IMR-90 (cell line): ENCODE results near the gene ATP2A3. TPM values are rescaled to one million over a fixed set of nuclear protein-coding genes. Genes with fewer than 3 reads are reported as not detected.
A peak's percentile ranks its signal among the peaks of the same experiment; 100 is the strongest.

Experiments used
- ATAC-seq: fragments of 200-7000 bp; cut with Tn5 transposase; 2 replicates; pipeline ENCODE4 v1.9.1; 2020; ENCODE audit warnings: low read depth, mild to moderate bottlenecking, moderate library complexity
- BruUV-seq: library from RNA; stranded (reverse); fragments of 400-500 nt; replicated peaks from 2 replicates; lab custom pipeline; 2021; lab: Mats Ljungman, UMichigan
- CTCF ChIA-PET: fragments of 300-600 bp; formaldehyde crosslinking; extraction: SDS; loops from one replicate; lab custom pipeline; 2021; ENCODE audit warnings: antibody characterized with exemption; lab: Yijun Ruan, JAX
- POLR2A ChIA-PET: fragments of 300-600 bp; sonication (Branson Sonifier 250); formaldehyde crosslinking; loops from one replicate; lab custom pipeline; 2022; ENCODE audit warnings: antibody characterized with exemption; ENCODE audit not compliant: unreplicated experiment; lab: Charles Lee
- DNase-seq: peaks from one replicate; pipeline ENCODE4 v3.0.0; 2013
- H2AFZ ChIP-seq: replicated peaks from 2 replicates; pipeline ENCODE3; 2013; ENCODE audit warnings: low read length, mild to moderate bottlenecking; ENCODE audit not compliant: poor library complexity
- H2AK5ac ChIP-seq: 2 replicates; pipeline ENCODE4 v1.6.1; 2013; ENCODE audit warnings: low read depth, low read length, inconsistent platforms
- H2AK9ac ChIP-seq: replicated peaks from 2 replicates; pipeline ENCODE3; 2013; ENCODE audit warnings: mild to moderate bottlenecking, low read depth, low read length, moderate library complexity; ENCODE audit not compliant: poor library complexity
- H2BK120ac ChIP-seq: 2 replicates; pipeline ENCODE4 v1.6.1; 2013; ENCODE audit warnings: low read depth, low read length, inconsistent platforms
- H2BK15ac ChIP-seq: 3 replicates; pipeline ENCODE4 v1.6.1; 2013; ENCODE audit warnings: low read depth, low read length, inconsistent platforms
- H2BK20ac ChIP-seq: 2 replicates; pipeline ENCODE4 v1.6.1; 2013; ENCODE audit warnings: low read depth, mild to moderate bottlenecking, inconsistent platforms, low read length, moderate library complexity
- H2BK5ac ChIP-seq: 2 replicates; pipeline ENCODE4 v1.6.1; 2013; ENCODE audit warnings: mild to moderate bottlenecking, low read depth, low read length, inconsistent platforms; ENCODE audit not compliant: poor library complexity, severe bottlenecking
- H3K14ac ChIP-seq: replicated peaks from 2 replicates; pipeline ENCODE4 v1.6.1; 2013; ENCODE audit warnings: low read depth, low read length, inconsistent platforms
- H3K18ac ChIP-seq: 2 replicates; pipeline ENCODE4 v1.6.1; 2013; ENCODE audit warnings: low read depth, low read length, control low read depth
- H3K23ac ChIP-seq: 2 replicates; pipeline ENCODE4 v1.6.1; 2013; ENCODE audit warnings: low read depth, low read length, inconsistent platforms
- H3K27ac ChIP-seq: 2 replicates; pipeline ENCODE4 v1.5.1; 2013; ENCODE audit warnings: mild to moderate bottlenecking, control low read depth, low read length; ENCODE audit not compliant: insufficient read depth
- H3K27me3 ChIP-seq: 2 replicates; pipeline ENCODE4 v1.6.1; 2013; ENCODE audit warnings: low read length; ENCODE audit not compliant: control insufficient read depth, insufficient read depth
- H3K36me3 ChIP-seq: 2 replicates; pipeline ENCODE4 v1.6.1; 2013; ENCODE audit warnings: low read length, mixed read lengths; ENCODE audit not compliant: control insufficient read depth, insufficient read depth
- H3K4ac ChIP-seq: 2 replicates; pipeline ENCODE4 v1.6.1; 2013; ENCODE audit warnings: low read depth, low read length, inconsistent platforms
- H3K4me1 ChIP-seq: 2 replicates; pipeline ENCODE4 v1.6.1; 2013; ENCODE audit warnings: low read length, mixed read lengths; ENCODE audit not compliant: control insufficient read depth, insufficient read depth
- H3K4me2 ChIP-seq: 2 replicates; pipeline ENCODE4 v1.6.1; 2013; ENCODE audit warnings: low read depth, mild to moderate bottlenecking, control low read depth, low read length, moderate library complexity
- H3K4me3 ChIP-seq: 2 replicates; pipeline ENCODE4 v1.5.1; 2013; ENCODE audit warnings: low read depth, mild to moderate bottlenecking, control low read depth, low read length, moderate library complexity; ENCODE audit not compliant: insufficient read depth
- H3K56ac ChIP-seq: 2 replicates; pipeline ENCODE4 v1.6.1; 2013; ENCODE audit warnings: low read length, inconsistent platforms; ENCODE audit not compliant: insufficient read depth; ENCODE audit errors: extremely low read depth
- H3K79me1 ChIP-seq, 2 experiments: 2 replicates each; pipeline ENCODE4 v1.6.1; 2013; ENCODE audit warnings: low read length in 2 of 2, inconsistent platforms in 1 of 2, low read depth in 1 of 2
- H3K9ac ChIP-seq: 2 replicates; pipeline ENCODE4 v1.6.1; 2013; ENCODE audit warnings: low read depth, low read length, control low read depth
- H3K9me1 ChIP-seq: 2 replicates; pipeline ENCODE4 v1.6.1; 2013; ENCODE audit warnings: low read length, inconsistent platforms; ENCODE audit not compliant: insufficient read depth
- H3K9me3 ChIP-seq: 2 replicates; pipeline ENCODE4 v1.6.1; 2013; ENCODE audit warnings: low read length; ENCODE audit not compliant: control insufficient read depth, insufficient read depth
- H4K20me1 ChIP-seq: 2 replicates; pipeline ENCODE4 v1.6.1; 2013; ENCODE audit warnings: low read length, inconsistent platforms; ENCODE audit not compliant: insufficient read depth
- H4K5ac ChIP-seq: 2 replicates; pipeline ENCODE4 v1.6.1; 2013; ENCODE audit warnings: mild to moderate bottlenecking, low read depth, low read length, control low read depth
- H4K8ac ChIP-seq, 2 experiments: 2 replicates each; pipeline ENCODE4 v1.6.1; 2013; ENCODE audit warnings: low read depth in 2 of 2, low read length in 2 of 2, control low read depth in 1 of 2, inconsistent platforms in 1 of 2
- H4K91ac ChIP-seq: 2 replicates; pipeline ENCODE4 v1.6.1; 2013; ENCODE audit warnings: low read depth, low read length, inconsistent platforms; ENCODE audit not compliant: insufficient read depth
- BHLHE40 ChIP-seq: fragments of 150-350 bp; IDR thresholded peaks from 2 replicates; pipeline ENCODE4 v1.6.1; 2016; ENCODE audit warnings: mild to moderate bottlenecking, low read depth, low read length
- CEBPB ChIP-seq: IDR thresholded peaks from 2 replicates; pipeline ENCODE4 v1.6.1; 2012; ENCODE audit warnings: low read depth, low read length, improper control_type of control experiment
- CHD1 ChIP-seq: IDR thresholded peaks from 2 replicates; pipeline ENCODE4 v1.6.1; 2012; ENCODE audit warnings: low read depth, low read length, improper control_type of control experiment
- CTCF ChIP-seq: conservative IDR thresholded peaks from 2 replicates; pipeline ENCODE4 v1.5.1; 2012; ENCODE audit warnings: mild to moderate bottlenecking, low read depth, low read length, improper control_type of control experiment
- ELK1 ChIP-seq: fragments of 150-350 bp; IDR thresholded peaks from 2 replicates; pipeline ENCODE4 v1.6.1; 2016; ENCODE audit warnings: low read depth, mild to moderate bottlenecking, low read length, moderate library complexity, borderline replicate concordance
- FOS ChIP-seq: fragments of 150-350 bp; IDR thresholded peaks from 2 replicates; pipeline ENCODE4 v1.6.1; 2016; ENCODE audit warnings: low read depth, low read length
- MAFK ChIP-seq: IDR thresholded peaks from 2 replicates; pipeline ENCODE4 v1.6.1; 2012; ENCODE audit warnings: low read depth, low read length, improper control_type of control experiment
- MAZ ChIP-seq: IDR thresholded peaks from 2 replicates; pipeline ENCODE4 v1.6.1; 2012; ENCODE audit warnings: low read depth, mild to moderate bottlenecking, low read length, improper control_type of control experiment, moderate library complexity, borderline replicate concordance
- MXI1 ChIP-seq: IDR thresholded peaks from 2 replicates; pipeline ENCODE4 v1.6.1; 2012; ENCODE audit warnings: low read depth, mild to moderate bottlenecking, low read length, moderate library complexity, borderline replicate concordance
- NFE2L2 ChIP-seq: fragments of 150-350 bp; IDR thresholded peaks from 2 replicates; pipeline ENCODE4 v1.6.1; 2016; ENCODE audit warnings: low read depth, mild to moderate bottlenecking, low read length
- POLR2A ChIP-seq: IDR thresholded peaks from 2 replicates; pipeline ENCODE4 v1.6.1; 2012; ENCODE audit warnings: mild to moderate bottlenecking, low read depth, low read length
- RAD21 ChIP-seq: IDR thresholded peaks from 2 replicates; pipeline ENCODE4 v1.6.1; 2012; ENCODE audit warnings: low read length, improper control_type of control experiment
- RCOR1 ChIP-seq: IDR thresholded peaks from 2 replicates; pipeline ENCODE4 v1.6.1; 2012; ENCODE audit warnings: mild to moderate bottlenecking, low read length, improper control_type of control experiment; ENCODE audit not compliant: insufficient replicate concordance
- RFX5 ChIP-seq: IDR thresholded peaks from 2 replicates; pipeline ENCODE4 v1.8.0; 2012; ENCODE audit warnings: low read depth, mild to moderate bottlenecking, low read length, moderate library complexity
- SMC3 ChIP-seq: fragments of 150-350 bp; IDR thresholded peaks from 2 replicates; pipeline ENCODE4 v1.6.1; 2016; ENCODE audit warnings: low read depth, mild to moderate bottlenecking, antibody characterized with exemption, low read length, moderate library complexity
- USF2 ChIP-seq: fragments of 150-350 bp; IDR thresholded peaks from 2 replicates; pipeline ENCODE4 v1.6.1; 2017; ENCODE audit warnings: mild to moderate bottlenecking, antibody characterized with exemption, low read length, low read depth
- WGBS, 2 experiments: methylation state at CpG; one replicate each; pipeline versions ENCODE4 v1.1.5 to v1.1.7; 2013; ENCODE audit warnings: missing lambda C conversion rate in 2 of 2; ENCODE audit not compliant: insufficient read length in 1 of 2; ENCODE audit errors: extremely low coverage in 2 of 2; 5-methylcytosine and 5-hydroxymethylcytosine counted together
- dilution Hi-C: fragments of 300-500 bp; cut with HindIII; formaldehyde crosslinking; loops from one replicate; pipeline ENCODE4 v1.14.3; 2018; ENCODE audit warnings: low sequenced_read_pairs; ENCODE audit not compliant: unreplicated experiment
- in situ Hi-C: fragments of 300-500 bp; cut with MboI; formaldehyde crosslinking; loops from 3 replicates; pipeline ENCODE4 v1.14.3; 2019; ENCODE audit warnings: low sequenced_read_pairs, inconsistent platforms, mixed read lengths
- intact Hi-C: fragments of 100-400 bp; cut with micrococcal nuclease; formaldehyde crosslinking; loops from 2 replicates; pipeline ENCODE4 v1.10.0; 2022
- polyA plus RNA-seq, 3 experiments: library from polyadenylated mRNA; depleted of rRNA; stranded (reverse); fragments of >200 nt; gene quantifications; 2 replicates each; pipeline ENCODE4 v1.2.3, GENCODE V29; 2012; ENCODE audit warnings: low replicate concordance in 1 of 3
- total RNA-seq: library from RNA; depleted of rRNA; stranded (reverse); fragments of >200 nt; gene quantifications from 2 replicates; pipeline ENCODE4 v1.2.3, GENCODE V29; 2012

ATP2A3 gene
- total and polyA plus RNA-seq, 2 of the 4 experiments (the other 2 are of a cell fraction) = 0.18 to 0.63 TPM

GRCh38 chr17:3929181-3929580 lies 35.1 kb downstream of the ATP2A3 start:
- H3K79me1 ChIP-seq = no peaks in the 10 kb centered on the region
- no peak overlapping the region for H3K4me3 ChIP-seq
- no peaks in the 10 kb centered on the region for H3K9me1 ChIP-seq
- no peak overlapping the region for H3K14ac ChIP-seq
- BruUV-seq = no TSS peak
- dilution Hi-C loops = no loop called here
- H3K36me3 ChIP-seq = no peaks in the 10 kb centered on the region
- H2AK5ac ChIP-seq = no peak overlapping the region
- H3K23ac ChIP-seq = no peak overlapping the region
- H3K27ac ChIP-seq = no peak overlapping the region
- no peak overlapping the region for H3K4ac ChIP-seq
- CTCF ChIA-PET = no interaction called here
- no peak overlapping the region for H3K9ac ChIP-seq
- peaks cover 4% of the 10 kb centered on the region; the same call in 1 of the 2 replicates for H3K27me3 ChIP-seq
- DNase-seq (no peak), ATAC-seq (no peak)
- intact Hi-C loops = no loop called here
- H2AFZ ChIP-seq = no peak overlapping the region
- TF ChIP-seq NFE2L2 = no peak
- TF ChIP-seq CHD1 = no peak
- no peak for TF ChIP-seq RFX5
- TF ChIP-seq MXI1 = no peak
- TF ChIP-seq ELK1 = no peak
- TF ChIP-seq USF2 = no peak
- no peak for TF ChIP-seq POLR2A
- TF ChIP-seq FOS = no peak
- TF ChIP-seq MAZ = no peak
- TF ChIP-seq SMC3 = no peak
- TF ChIP-seq MAFK = no peak
- no peak for TF ChIP-seq RCOR1
- no peak for TF ChIP-seq CEBPB
- TF ChIP-seq CTCF = no peak
- TF ChIP-seq RAD21 = no peak
- no peak for TF ChIP-seq BHLHE40
- no peak overlapping the region for H3K18ac ChIP-seq
- no peak overlapping the region for H3K56ac ChIP-seq
- 93% methylated on average over 3 of the region's 12 CpGs; no CpG with 5 or more reads in 1 of the 2 experiments for WGBS, 2 experiments
- in situ Hi-C loops = no loop called here
- no peak overlapping the region for H4K5ac ChIP-seq
- no peak overlapping the region for H2BK5ac ChIP-seq
- H2BK20ac ChIP-seq = no peak overlapping the region
- no peaks in the 10 kb centered on the region for H4K20me1 ChIP-seq
- POLR2A ChIA-PET = no interaction called here
- no peak overlapping the region for H3K4me2 ChIP-seq
- peaks cover 3% of the 10 kb centered on the region; the same call in 1 of the 2 replicates for H3K4me1 ChIP-seq
- H4K91ac ChIP-seq = no peak overlapping the region
- no peak overlapping the region for H4K8ac ChIP-seq
- H2BK15ac ChIP-seq = no peak overlapping the region
- H2BK120ac ChIP-seq = no peak overlapping the region
- H3K9me3 ChIP-seq = no peaks in the 10 kb centered on the region
- peak overlapping the region; percentile 23 for H2AK9ac ChIP-seq
